ENCODE results near the gene TMEM151B. TPM values are rescaled to one million over a fixed set of nuclear protein-coding genes. Genes with fewer than 3 reads are reported as not detected.

The TMEM151B gene
- total RNA-seq, 4 donors from 2014 or later = 0.11 TPM; not detected in 3

GRCh38 chr6:44339301-44339700 is 69.1 kb downstream of the TMEM151B start:
- in situ Hi-C loops (cut with MboI; ENCODE audit: low sequenced_read_pairs in 4 of 4) = loop anchor here in 2 of 4 donors (5.0 to 25.0 kb wide), 2 partner anchors 72 to 177 kb away; partner anchors contain the start of genes CAPN11 (in 2 of the 2) and NFKBIE (in 1 of the 2)
- ATAC-seq = no peak
- TF ChIP-seq POLR2A (IDR thresholded peaks at IDR 0.05) (no peak), CTCF (IDR thresholded peaks at IDR 0.05 in 4 of 5, conservative IDR thresholded peaks at IDR 0.05 in 1 of 5) (no peak)

GRCh38 chr6:44339763-44340625 is 69.7 kb downstream of the TMEM151B start:
- Histone ChIP-seq H3K4me3 (no peak overlapping the region), H3K27ac (no peak overlapping the region), H3K36me3 (no peaks in the 10 kb centered on the region), H3K9me3 (no peaks in the 10 kb centered on the region), H3K27me3 (peaks cover 18 to 22% (median 21%) of the 10 kb centered on the region in 3 donors), H3K4me1 (no peaks in the 10 kb centered on the region)
- intact Hi-C loops (cut with DNase I; ENCODE audit: low total_unique reads) (loop anchor here (5.0 kb wide), 2 partner anchors 168 to 243 kb away; no protein-coding TSS in a partner anchor), in situ Hi-C loops (cut with MboI; ENCODE audit: low sequenced_read_pairs in 4 of 4) (loop anchor here in 2 of 4 donors (5.0 to 25.0 kb wide), 2 partner anchors 73 to 178 kb away; partner anchors contain the start of genes CAPN11 (in 2 of the 2) and NFKBIE (in 1 of the 2))
- no peak for ATAC-seq
- TF ChIP-seq CTCF (IDR thresholded peaks at IDR 0.05 in 4 of 5, conservative IDR thresholded peaks at IDR 0.05 in 1 of 5) (no peak), POLR2A (IDR thresholded peaks at IDR 0.05) (no peak)
- DNase-seq = no peak

More at GRCh38 chr6:44339301-44339700, 69.1 kb downstream of the TMEM151B start:
- no peaks in the 10 kb centered on the region for H3K4me1 ChIP-seq
- H3K27ac ChIP-seq = no peak overlapping the region
- DNase-seq = no peak
- H3K27me3 ChIP-seq = peaks cover 18 to 22% (median 21%) of the 10 kb centered on the region in 3 donors
- no peaks in the 10 kb centered on the region for H3K9me3 ChIP-seq
- H3K4me3 ChIP-seq = no peak overlapping the region
- intact Hi-C loops (cut with DNase I; ENCODE audit: low total_unique reads) = loop anchor here (5.0 kb wide), 2 partner anchors 167 to 242 kb away; no protein-coding TSS in a partner anchor
- no peaks in the 10 kb centered on the region for H3K36me3 ChIP-seq

- DNase-seq (no peak), ATAC-seq (no peak)
- H3K36me3 ChIP-seq = no peaks in the 10 kb centered on the region
- intact Hi-C loops (cut with DNase I; ENCODE audit: low total_unique reads) (no loop called here), in situ Hi-C loops (cut with MboI; ENCODE audit: low sequenced_read_pairs in 4 of 4) (loop anchor here in 2 of 4 donors (25.0 kb wide), 1 partner anchor 179 kb away; the partner anchor contains the start of gene CAPN11 (in 2 of the 2))
- H3K9me3 ChIP-seq = no peaks in the 10 kb centered on the region
- H3K4me3 ChIP-seq = no peak overlapping the region
- peaks cover 18 to 22% (median 21%) of the 10 kb centered on the region in 3 donors for H3K27me3 ChIP-seq
- no peak overlapping the region for H3K27ac ChIP-seq
- no peak for TF ChIP-seq POLR2A (IDR thresholded peaks at IDR 0.05)
- no peak for TF ChIP-seq CTCF (IDR thresholded peaks at IDR 0.05 in 4 of 5, conservative IDR thresholded peaks at IDR 0.05 in 1 of 5)
- no peaks in the 10 kb centered on the region for H3K4me1 ChIP-seq
Observed at GRCh38 chr6:44341095-44341890, 71.0 kb downstream of the TMEM151B start.

- Histone ChIP-seq H3K36me3 (no peaks in the 10 kb centered on the region), H3K4me1 (no peaks in the 10 kb centered on the region), H3K27ac (no peak overlapping the region), H3K4me3 (peak overlapping the region in 2 of 4 donors; percentile 14 to 38), H3K9me3 (no peaks in the 10 kb centered on the region), H3K27me3 (peaks cover 18 to 22% (median 21%) of the 10 kb centered on the region in 3 donors)
- in situ Hi-C loops (cut with MboI; ENCODE audit: low sequenced_read_pairs in 4 of 4) = loop anchor here in 2 of 4 donors (25.0 kb wide), 1 partner anchor 180 kb away; the partner anchor contains the start of gene CAPN11 (in 2 of the 2)
- intact Hi-C loops (cut with DNase I; ENCODE audit: low total_unique reads) = no loop called here
- ATAC-seq = no peak
- TF ChIP-seq POLR2A (IDR thresholded peaks at IDR 0.05) (no peak), CTCF (IDR thresholded peaks at IDR 0.05 in 4 of 5, conservative IDR thresholded peaks at IDR 0.05 in 1 of 5) (no peak)
- DNase-seq = no peak
Observed at GRCh38 chr6:44342052-44342451, 71.8 kb downstream of the TMEM151B start.
